Measurements from ENCODE around the gene MYADM.

The MYADM gene

GRCh38 chr19:53917356-53917755 lies 49.7 kb downstream of the MYADM start:
- DNase-seq: no peak
